Glutamatergic neuron (in vitro differentiated cells): Measurements from ENCODE around the gene UGT1A4. TPM values are rescaled to one million over a fixed set of nuclear protein-coding genes. Genes with fewer than 3 reads are reported as not detected.

Experiments
- DNase-seq: peaks from one replicate; pipeline ENCODE4 v3.0.0; 2022
- H3K27ac Mint-ChIP-seq: one replicate; pipeline ENCODE4 v1.8.0; 2020; ENCODE audit warnings: mild to moderate bottlenecking, mixed read lengths, inconsistent platforms; ENCODE audit not compliant: unreplicated experiment
- H3K27me3 Mint-ChIP-seq: one replicate; pipeline ENCODE4 v1.8.0; 2020; ENCODE audit warnings: mild to moderate bottlenecking, moderate library complexity, mixed read lengths, inconsistent platforms; ENCODE audit not compliant: unreplicated experiment
- H3K36me3 Mint-ChIP-seq: one replicate; pipeline ENCODE4 v1.8.0; 2020; ENCODE audit warnings: mild to moderate bottlenecking, mixed read lengths, inconsistent platforms; ENCODE audit not compliant: unreplicated experiment
- H3K4me1 Mint-ChIP-seq: one replicate; pipeline ENCODE4 v1.8.0; 2020; ENCODE audit warnings: mild to moderate bottlenecking, low read depth, mixed read lengths, inconsistent platforms; ENCODE audit not compliant: unreplicated experiment
- H3K4me3 Mint-ChIP-seq: one replicate; pipeline ENCODE4 v1.8.0; 2020; ENCODE audit warnings: mild to moderate bottlenecking, mixed read lengths, inconsistent platforms; ENCODE audit not compliant: unreplicated experiment
- H3K9me3 Mint-ChIP-seq: one replicate; pipeline ENCODE4 v1.8.0; 2020; ENCODE audit warnings: mild to moderate bottlenecking, moderate library complexity, mixed read lengths, inconsistent platforms; ENCODE audit not compliant: unreplicated experiment
- total RNA-seq: library from RNA; stranded (reverse); fragmentation: NEBNext Ultra II Directional; extraction: Animal tissue kit (Norgen Biotek cat#: 25700); gene quantifications from one replicate; pipeline ENCODE4 v1.2.1, GENCODE V29; 2021; ENCODE audit not compliant: unreplicated experiment
- TF ChIP-seq, protein P1 (sequence below): fragments of 200-600 bp; sonication (generic); IDR thresholded peaks from one replicate; pipeline ENCODE4 v1.5.0; 2021; ENCODE audit not compliant: partially characterized antibody, unreplicated experiment

Gene UGT1A4
- total RNA-seq, 1 donor from 2014 or later, result not detected

DNA sequence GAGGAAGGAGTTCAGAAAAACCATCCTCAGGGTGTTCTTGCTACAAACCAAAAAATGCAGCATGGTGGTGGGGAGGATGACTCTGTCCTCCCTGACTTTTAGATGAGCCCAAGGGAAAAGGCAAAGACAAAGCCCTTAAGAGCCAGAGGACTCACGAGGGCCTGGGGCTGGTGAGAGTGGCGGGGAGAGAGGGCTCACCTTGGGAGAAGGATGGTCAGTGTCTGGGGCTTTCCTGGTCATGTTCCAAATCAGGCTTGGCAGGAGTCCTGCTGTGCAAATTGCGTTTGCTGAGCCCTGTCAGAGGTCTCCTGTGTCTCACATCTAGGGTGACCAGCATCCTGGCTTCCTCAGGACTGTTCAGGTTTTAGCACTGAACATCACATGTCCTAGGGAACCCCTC lies 46.2 kb downstream of the UGT1A4 start:
- Mint-ChIP-seq H3K36me3 (no peaks in the 10 kb centered on the region), H3K9me3 (no peaks in the 10 kb centered on the region), H3K4me1 (no peaks in the 10 kb centered on the region), H3K4me3 (no peak overlapping the region), H3K27ac (no peak overlapping the region), H3K27me3 (peaks cover 3% of the 10 kb centered on the region)
- DNase-seq, result no peak
- TF ChIP-seq, protein P1, sequence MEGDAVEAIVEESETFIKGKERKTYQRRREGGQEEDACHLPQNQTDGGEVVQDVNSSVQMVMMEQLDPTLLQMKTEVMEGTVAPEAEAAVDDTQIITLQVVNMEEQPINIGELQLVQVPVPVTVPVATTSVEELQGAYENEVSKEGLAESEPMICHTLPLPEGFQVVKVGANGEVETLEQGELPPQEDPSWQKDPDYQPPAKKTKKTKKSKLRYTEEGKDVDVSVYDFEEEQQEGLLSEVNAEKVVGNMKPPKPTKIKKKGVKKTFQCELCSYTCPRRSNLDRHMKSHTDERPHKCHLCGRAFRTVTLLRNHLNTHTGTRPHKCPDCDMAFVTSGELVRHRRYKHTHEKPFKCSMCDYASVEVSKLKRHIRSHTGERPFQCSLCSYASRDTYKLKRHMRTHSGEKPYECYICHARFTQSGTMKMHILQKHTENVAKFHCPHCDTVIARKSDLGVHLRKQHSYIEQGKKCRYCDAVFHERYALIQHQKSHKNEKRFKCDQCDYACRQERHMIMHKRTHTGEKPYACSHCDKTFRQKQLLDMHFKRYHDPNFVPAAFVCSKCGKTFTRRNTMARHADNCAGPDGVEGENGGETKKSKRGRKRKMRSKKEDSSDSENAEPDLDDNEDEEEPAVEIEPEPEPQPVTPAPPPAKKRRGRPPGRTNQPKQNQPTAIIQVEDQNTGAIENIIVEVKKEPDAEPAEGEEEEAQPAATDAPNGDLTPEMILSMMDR, result no peak

DNA sequence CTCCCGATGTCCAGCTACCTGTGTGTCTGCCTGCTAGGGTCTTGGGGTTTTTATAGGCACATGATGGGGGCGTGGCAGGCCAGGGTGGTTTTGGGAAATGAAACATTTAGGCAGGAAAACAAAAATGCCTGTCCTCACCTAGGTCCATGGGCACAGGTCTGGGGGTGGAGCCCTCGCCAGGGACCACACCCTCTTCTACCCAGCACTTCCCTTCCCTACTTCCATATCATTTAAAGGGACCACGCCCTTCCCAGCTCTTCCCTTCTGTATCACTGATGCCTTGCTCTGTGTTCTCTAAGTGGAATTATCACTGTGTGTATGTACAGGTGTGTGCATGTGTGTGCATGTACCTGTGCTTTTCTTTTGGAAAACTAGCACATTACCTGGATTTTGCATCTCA lies 47.9 kb downstream of the UGT1A4 start:
- Mint-ChIP-seq H3K4me1 (no peaks in the 10 kb centered on the region), H3K27me3 (no peaks in the 10 kb centered on the region), H3K4me3 (no peak overlapping the region), H3K36me3 (no peaks in the 10 kb centered on the region), H3K27ac (no peak overlapping the region), H3K9me3 (no peaks in the 10 kb centered on the region)
- no peak for DNase-seq
- TF ChIP-seq, protein P1, result no peak

DNA sequence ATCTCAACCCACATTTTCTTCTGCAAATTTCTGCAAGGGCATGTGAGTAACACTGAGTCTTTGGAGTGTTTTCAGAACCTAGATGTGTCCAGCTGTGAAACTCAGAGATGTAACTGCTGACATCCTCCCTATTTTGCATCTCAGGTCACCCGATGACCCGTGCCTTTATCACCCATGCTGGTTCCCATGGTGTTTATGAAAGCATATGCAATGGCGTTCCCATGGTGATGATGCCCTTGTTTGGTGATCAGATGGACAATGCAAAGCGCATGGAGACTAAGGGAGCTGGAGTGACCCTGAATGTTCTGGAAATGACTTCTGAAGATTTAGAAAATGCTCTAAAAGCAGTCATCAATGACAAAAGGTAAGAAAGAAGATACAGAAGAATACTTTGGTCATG lies 49.5 kb downstream of the UGT1A4 start:
- TF ChIP-seq, protein P1, result no peak
- Mint-ChIP-seq H3K27ac (no peak overlapping the region), H3K36me3 (no peaks in the 10 kb centered on the region), H3K27me3 (no peaks in the 10 kb centered on the region), H3K9me3 (no peaks in the 10 kb centered on the region), H3K4me3 (no peak overlapping the region), H3K4me1 (no peaks in the 10 kb centered on the region)
- no peak for DNase-seq

DNA sequence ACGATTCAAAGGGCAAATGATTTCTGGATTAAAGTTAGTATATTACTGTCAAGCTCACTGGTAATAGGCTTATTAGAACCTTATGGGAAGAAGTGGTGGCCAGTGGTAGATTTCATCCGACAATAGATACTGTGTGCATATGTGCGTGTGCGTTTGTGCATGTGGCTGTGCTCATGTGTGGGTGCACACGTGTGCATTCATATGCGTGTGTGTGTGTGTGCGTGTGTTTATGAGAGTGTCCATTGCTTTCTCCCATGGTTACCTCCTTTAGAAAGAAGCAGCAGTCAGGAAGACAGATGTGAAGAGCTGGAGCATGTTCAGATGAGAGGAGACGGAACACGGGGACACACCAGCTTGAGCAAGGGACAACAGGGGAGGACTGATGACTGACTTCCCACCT lies 50.7 kb downstream of the UGT1A4 start:
- TF ChIP-seq, protein P1, result no peak
- DNase-seq, result no peak
- Mint-ChIP-seq H3K27me3 (no peaks in the 10 kb centered on the region), H3K4me1 (no peaks in the 10 kb centered on the region), H3K4me3 (no peak overlapping the region), H3K9me3 (no peaks in the 10 kb centered on the region), H3K27ac (no peak overlapping the region), H3K36me3 (no peaks in the 10 kb centered on the region)

DNA sequence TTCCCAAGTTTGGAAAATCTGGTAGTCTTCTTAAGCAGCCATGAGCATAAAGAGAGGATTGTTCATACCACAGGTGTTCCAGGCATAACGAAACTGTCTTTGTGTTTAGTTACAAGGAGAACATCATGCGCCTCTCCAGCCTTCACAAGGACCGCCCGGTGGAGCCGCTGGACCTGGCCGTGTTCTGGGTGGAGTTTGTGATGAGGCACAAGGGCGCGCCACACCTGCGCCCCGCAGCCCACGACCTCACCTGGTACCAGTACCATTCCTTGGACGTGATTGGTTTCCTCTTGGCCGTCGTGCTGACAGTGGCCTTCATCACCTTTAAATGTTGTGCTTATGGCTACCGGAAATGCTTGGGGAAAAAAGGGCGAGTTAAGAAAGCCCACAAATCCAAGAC lies 53.6 kb downstream of the UGT1A4 start:
- no peak overlapping the region for H3K27ac Mint-ChIP-seq
- TF ChIP-seq, protein P1, result no peak
- no peaks in the 10 kb centered on the region for H3K9me3 Mint-ChIP-seq
- no peaks in the 10 kb centered on the region for H3K4me1 Mint-ChIP-seq
- no peak overlapping the region for H3K4me3 Mint-ChIP-seq
- no peak for DNase-seq
- H3K27me3 Mint-ChIP-seq, result no peaks in the 10 kb centered on the region
- peaks cover 12% of the 10 kb centered on the region for H3K36me3 Mint-ChIP-seq
